GM12878 (cell line): ENCODE results near the gene BMP7.

Experiments
- CHD1 ChIP-seq: IDR thresholded peaks from 2 replicates; pipeline ENCODE4 v1.6.1; 2012; ENCODE audit warnings: low read depth, low read length, improper control_type of control experiment
- CREB1 ChIP-seq: IDR thresholded peaks from 2 replicates; pipeline ENCODE4 v1.6.1; 2012; ENCODE audit warnings: low read depth, mild to moderate bottlenecking, inconsistent platforms
- EZH2 ChIP-seq: IDR thresholded peaks from 2 replicates; pipeline ENCODE4 v1.6.1; 2012; ENCODE audit warnings: low read depth, mild to moderate bottlenecking, control low read depth, inconsistent platforms, low read length, borderline replicate concordance; ENCODE audit not compliant: control insufficient read depth
- JUNB ChIP-seq: IDR thresholded peaks from 2 replicates; pipeline ENCODE4 v1.6.1; 2016; ENCODE audit warnings: antibody characterized with exemption, mild to moderate bottlenecking
- KDM1A ChIP-seq: fragments of 200-600 bp; sonication (generic); IDR thresholded peaks from 2 replicates; pipeline ENCODE4 v1.6.1; 2016; ENCODE audit warnings: borderline replicate concordance
- MXI1 ChIP-seq: fragments of 150-350 bp; IDR thresholded peaks from 2 replicates; pipeline ENCODE4 v1.6.1; 2011; ENCODE audit warnings: low read depth, mild to moderate bottlenecking, inconsistent platforms, low read length, improper control_type of control experiment
- NKRF ChIP-seq: fragments of 450-650 bp; conservative IDR thresholded peaks from 2 replicates; pipeline ENCODE4 v1.6.1; 2017; ENCODE audit warnings: mild to moderate bottlenecking, moderate library complexity
- POLR2AphosphoS5 ChIP-seq: IDR thresholded peaks from 2 replicates; pipeline ENCODE4 v1.6.1; 2011; ENCODE audit warnings: mild to moderate bottlenecking, low read length, inconsistent platforms
- SUZ12 ChIP-seq: fragments of 200-600 bp; sonication (generic); IDR thresholded peaks from one replicate; pipeline ENCODE4 v1.6.1; 2018; ENCODE audit warnings: antibody characterized with exemption, mild to moderate bottlenecking; ENCODE audit not compliant: unreplicated experiment
- TAF1 ChIP-seq: IDR thresholded peaks from 2 replicates; pipeline ENCODE4 v1.6.1; 2011; ENCODE audit warnings: mild to moderate bottlenecking, low read depth, low read length, borderline replicate concordance
- ZNF24 ChIP-seq: fragments of 450-650 bp; IDR thresholded peaks from 2 replicates; pipeline ENCODE4 v1.6.1; 2017; ENCODE audit warnings: antibody characterized with exemption, mild to moderate bottlenecking
- TF ChIP-seq, protein P1 (sequence below): IDR thresholded peaks from 2 replicates; pipeline ENCODE4 v1.6.1; 2011; ENCODE audit warnings: borderline replicate concordance, low read depth, mild to moderate bottlenecking, moderate library complexity, low read length; ENCODE audit not compliant: insufficient read depth, poor library complexity, severe bottlenecking
- TF ChIP-seq, protein P2 (sequence below): IDR thresholded peaks from 2 replicates; pipeline ENCODE4 v1.6.1; 2011; ENCODE audit warnings: low read depth, low read length, improper control_type of control experiment, borderline replicate concordance

DNA sequence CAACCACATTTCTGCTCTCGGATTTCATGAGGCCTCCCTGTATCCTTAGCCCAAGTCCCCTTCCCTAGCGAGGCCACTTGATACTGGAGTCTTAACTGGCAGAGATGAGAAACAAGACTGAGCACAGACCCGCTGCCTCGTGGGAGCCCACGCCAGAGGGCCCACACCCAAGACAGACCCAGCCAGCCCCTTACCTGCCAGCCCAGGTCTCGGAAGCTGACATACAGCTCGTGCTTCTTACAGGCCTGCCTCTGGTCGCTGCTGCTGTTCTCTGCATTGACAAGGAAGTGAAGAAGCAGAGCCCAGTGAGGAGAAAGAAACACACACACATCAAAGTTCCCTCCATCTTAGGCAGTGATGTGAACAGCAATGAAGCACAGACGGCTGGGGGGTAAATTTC is 91.7 kb downstream of the BMP7 start:
- TF ChIP-seq CREB1 = no peak
- no peak for TF ChIP-seq POLR2AphosphoS5
- TF ChIP-seq, protein P1, sequence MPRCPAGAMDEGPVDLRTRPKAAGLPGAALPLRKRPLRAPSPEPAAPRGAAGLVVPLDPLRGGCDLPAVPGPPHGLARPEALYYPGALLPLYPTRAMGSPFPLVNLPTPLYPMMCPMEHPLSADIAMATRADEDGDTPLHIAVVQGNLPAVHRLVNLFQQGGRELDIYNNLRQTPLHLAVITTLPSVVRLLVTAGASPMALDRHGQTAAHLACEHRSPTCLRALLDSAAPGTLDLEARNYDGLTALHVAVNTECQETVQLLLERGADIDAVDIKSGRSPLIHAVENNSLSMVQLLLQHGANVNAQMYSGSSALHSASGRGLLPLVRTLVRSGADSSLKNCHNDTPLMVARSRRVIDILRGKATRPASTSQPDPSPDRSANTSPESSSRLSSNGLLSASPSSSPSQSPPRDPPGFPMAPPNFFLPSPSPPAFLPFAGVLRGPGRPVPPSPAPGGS = no peak
- TF ChIP-seq NKRF = no peak
- TF ChIP-seq SUZ12 = no peak
- TF ChIP-seq JUNB = no peak
- no peak for TF ChIP-seq CHD1
- no peak for TF ChIP-seq EZH2
- no peak for TF ChIP-seq KDM1A
- TF ChIP-seq ZNF24 = no peak
- TF ChIP-seq, protein P2, sequence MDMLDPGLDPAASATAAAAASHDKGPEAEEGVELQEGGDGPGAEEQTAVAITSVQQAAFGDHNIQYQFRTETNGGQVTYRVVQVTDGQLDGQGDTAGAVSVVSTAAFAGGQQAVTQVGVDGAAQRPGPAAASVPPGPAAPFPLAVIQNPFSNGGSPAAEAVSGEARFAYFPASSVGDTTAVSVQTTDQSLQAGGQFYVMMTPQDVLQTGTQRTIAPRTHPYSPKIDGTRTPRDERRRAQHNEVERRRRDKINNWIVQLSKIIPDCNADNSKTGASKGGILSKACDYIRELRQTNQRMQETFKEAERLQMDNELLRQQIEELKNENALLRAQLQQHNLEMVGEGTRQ = no peak
- no peak for TF ChIP-seq TAF1
- no peak for TF ChIP-seq MXI1
